BLaER1 treated with 17β-estradiol and CSF1 and Interleukin-3, amounts not matched to agents 10 nM and 100 nM (cell line): ENCODE data around the gene ACAT2.
"Not testable (repeated sequence)": the region's sequence is repeated elsewhere in the genome, so short reads cannot be mapped to it uniquely, and the experiment has no call there.

Experiments used
- H3K27ac ChIP-seq, 11 experiments: shearing (Covaris generic); formaldehyde crosslinking; 2 replicates each; pipeline ENCODE4 v1.8.1; 2022
- H3K27me3 ChIP-seq, 11 experiments: shearing (Covaris generic); formaldehyde crosslinking; 2 replicates each; pipeline ENCODE4 v1.8.1; 2022
- H3K36me3 ChIP-seq, 11 experiments: shearing (Covaris generic); formaldehyde crosslinking; 2 replicates each; pipeline ENCODE4 v1.8.1; 2022
- H3K4me1 ChIP-seq, 10 experiments: shearing (Covaris generic); formaldehyde crosslinking; 2 replicates each; pipeline ENCODE4 v1.8.1; 2022
- H3K4me2 ChIP-seq, 11 experiments: shearing (Covaris generic); formaldehyde crosslinking; 2 replicates each; pipeline ENCODE4 v1.8.1; 2022
- H3K4me3 ChIP-seq, 10 experiments: shearing (Covaris generic); formaldehyde crosslinking; 2 replicates each; pipeline ENCODE4 v1.8.1; 2022
- H3K9ac ChIP-seq, 11 experiments: shearing (Covaris generic); formaldehyde crosslinking; 2 replicates each; pipeline ENCODE4 v1.8.1; 2022
- H3K9me3 ChIP-seq, 11 experiments: shearing (Covaris generic); formaldehyde crosslinking; replicated peaks in 1 of 11; 2 replicates each; pipeline ENCODE4 v1.8.1; 2022
- H4K20me1 ChIP-seq, 11 experiments: shearing (Covaris generic); formaldehyde crosslinking; 2 replicates each; pipeline ENCODE4 v1.8.1; 2022
- Cebpa-rat ChIP-seq, 11 experiments: shearing (Covaris generic); IDR thresholded peaks; 2 replicates each; pipeline ENCODE4 v1.8.1; 2022

ACAT2 gene

DNA sequence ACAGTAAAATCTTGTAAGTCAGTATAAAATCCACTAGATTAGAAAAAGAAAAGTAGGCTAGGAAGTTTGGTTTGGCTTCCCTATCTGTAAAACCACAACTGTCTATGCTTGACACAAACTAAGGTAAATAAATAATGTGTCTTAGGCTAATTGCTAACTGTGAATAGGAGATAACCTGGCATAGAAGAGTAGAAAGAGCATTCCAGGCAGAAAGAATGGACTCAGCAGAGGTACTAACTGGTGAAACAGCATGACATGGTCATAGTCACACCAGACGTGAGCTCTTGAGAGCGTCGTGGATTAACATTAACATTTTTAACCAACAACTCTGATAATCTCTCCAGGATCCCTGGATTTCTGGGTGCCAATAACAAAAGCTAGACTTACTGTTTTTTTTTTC, 43.2 kb upstream of the ACAT2 start:
- H3K4me2 ChIP-seq: peak overlapping the region in 3 of 11 experiments; percentile 30 to 94 (median 88); a peak in 5 of 22 replicates
- H3K9me3 ChIP-seq: peaks cover 5 to 12% (median 9%) of the 10 kb centered on the region in 11 experiments; a peak in 17 of 22 replicates
- H3K9ac ChIP-seq: no peak overlapping the region
- peaks cover 9 to 35% (median 29%) of the 10 kb centered on the region in 11 experiments; a peak in 20 of 22 replicates for H3K36me3 ChIP-seq
- TF ChIP-seq Cebpa-rat (IDR thresholded peaks at IDR 0.05): no peak
- H3K27me3 ChIP-seq: no peaks in the 10 kb centered on the region
- peaks cover 0 to 11% (median 0%) of the 10 kb centered on the region in 11 experiments; a peak in 5 of 22 replicates for H4K20me1 ChIP-seq
- peak overlapping the region in 5 of 11 experiments; percentile 5 to 27 (median 19); a peak in 7 of 22 replicates for H3K27ac ChIP-seq
- H3K4me1 ChIP-seq: peaks cover 18 to 66% (median 33%) of the 10 kb centered on the region in 10 experiments; a peak in 19 of 20 replicates
- H3K4me3 ChIP-seq: no peak overlapping the region

DNA sequence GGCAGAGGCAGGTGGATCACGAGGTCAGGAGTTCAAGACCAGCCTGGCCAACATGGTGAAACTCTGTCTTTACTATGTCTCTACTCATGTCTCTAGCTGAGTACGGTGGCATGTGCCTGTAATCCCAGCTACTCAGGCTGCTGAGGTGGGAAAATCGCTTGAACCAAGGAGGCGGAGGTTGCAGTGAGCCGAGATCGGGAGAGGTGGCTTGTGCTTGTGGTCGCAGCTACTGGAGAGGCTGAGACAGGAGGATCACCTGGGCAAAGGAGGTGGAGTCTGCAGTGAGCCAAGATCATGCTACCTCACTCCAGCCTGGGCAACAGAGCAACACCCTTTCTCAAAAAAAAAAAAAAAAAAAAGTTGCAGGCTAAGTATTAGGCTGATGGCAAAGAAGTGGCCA, 42.6 kb upstream of the ACAT2 start:
- Histone ChIP-seq H3K9ac (no peak overlapping the region), H4K20me1 (peaks cover 0 to 11% (median 0%) of the 10 kb centered on the region in 11 experiments; a peak in 5 of 22 replicates), H3K36me3 (peaks cover 9 to 40% (median 35%) of the 10 kb centered on the region in 11 experiments; a peak in 20 of 22 replicates)

GRCh38 chr6:159720708-159721107, 41.1 kb upstream of the ACAT2 start:
- Histone ChIP-seq H3K4me2 (no peak overlapping the region), H3K36me3 (peaks cover 9 to 44% (median 30%) of the 10 kb centered on the region in 11 experiments; a peak in 20 of 22 replicates), H3K4me3 (no peak overlapping the region), H3K9ac (no peak overlapping the region), H3K27ac (no peak overlapping the region), H4K20me1 (peaks cover 0 to 11% (median 0%) of the 10 kb centered on the region in 11 experiments; a peak in 5 of 22 replicates), H3K27me3 (no peaks in the 10 kb centered on the region), H3K4me1 (peaks cover 17 to 66% (median 32%) of the 10 kb centered on the region in 10 experiments), H3K9me3 (peaks cover 5 to 14% (median 11%) of the 10 kb centered on the region in 11 experiments; a peak in 17 of 22 replicates)
- TF ChIP-seq Cebpa-rat (IDR thresholded peaks at IDR 0.05): no peak

More for the DNA sequence above, 42.6 kb upstream of the ACAT2 start:
- peaks cover 5 to 14% (median 11%) of the 10 kb centered on the region in 11 experiments; a peak in 17 of 22 replicates for H3K9me3 ChIP-seq
- no peak overlapping the region for H3K4me3 ChIP-seq
- no peak for TF ChIP-seq Cebpa-rat (IDR thresholded peaks at IDR 0.05)
- no peaks in the 10 kb centered on the region for H3K27me3 ChIP-seq
- H3K4me2 ChIP-seq: peak overlapping the region in 3 of 11 experiments; percentile 30 to 94 (median 88); a peak in 2 of 22 replicates
- H3K27ac ChIP-seq: peak overlapping the region in 3 of 11 experiments; percentile 5 to 27 (median 22); a peak in 1 of 22 replicates
- H3K4me1 ChIP-seq: peaks cover 18 to 66% (median 33%) of the 10 kb centered on the region in 10 experiments; a peak in 19 of 20 replicates

DNA sequence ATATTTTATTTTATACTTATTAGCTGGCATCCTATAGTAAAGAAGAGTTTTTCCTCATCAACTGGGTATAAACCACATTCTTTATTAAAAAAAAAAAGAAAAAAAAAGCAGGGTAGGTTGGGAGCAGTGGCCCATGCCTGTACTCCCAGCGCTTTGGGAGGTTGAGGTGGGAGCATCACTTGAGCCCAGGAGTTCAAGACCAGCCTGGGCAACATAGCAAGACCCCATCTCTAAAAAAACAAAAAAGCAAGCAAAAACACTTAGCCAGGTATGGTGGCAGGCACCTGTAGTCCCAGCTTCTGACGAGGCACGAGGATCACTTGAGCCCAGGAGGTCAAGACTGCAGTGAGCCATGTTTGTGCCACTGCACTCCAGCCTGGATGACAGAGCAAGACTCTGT, 39.9 kb upstream of the ACAT2 start:
- Histone ChIP-seq H3K9me3 (peaks cover 5 to 14% (median 11%) of the 10 kb centered on the region in 11 experiments; a peak in 17 of 22 replicates), H3K36me3 (peaks cover 9 to 44% (median 29%) of the 10 kb centered on the region in 11 experiments; a peak in 20 of 22 replicates), H4K20me1 (peaks cover 0 to 11% (median 0%) of the 10 kb centered on the region in 11 experiments; a peak in 5 of 22 replicates), H3K4me1 (peaks cover 17 to 56% (median 24%) of the 10 kb centered on the region in 10 experiments)
- H3K9ac ChIP-seq, H3K4me2 ChIP-seq, H3K4me3 ChIP-seq, H3K27ac ChIP-seq, H3K27me3 ChIP-seq: not testable (repeated sequence)

- H3K9me3 ChIP-seq: peaks cover 5 to 14% (median 11%) of the 10 kb centered on the region in 11 experiments; a peak in 17 of 22 replicates
- H3K27ac ChIP-seq: no peak overlapping the region
- no peak overlapping the region for H3K4me2 ChIP-seq
- no peak for TF ChIP-seq Cebpa-rat (IDR thresholded peaks at IDR 0.05)
- peaks cover 0 to 14% (median 2%) of the 10 kb centered on the region in 11 experiments; a peak in 11 of 22 replicates for H4K20me1 ChIP-seq
- H3K27me3 ChIP-seq: no peaks in the 10 kb centered on the region
- H3K36me3 ChIP-seq: peaks cover 9 to 44% (median 29%) of the 10 kb centered on the region in 11 experiments; a peak in 20 of 22 replicates
- no peak overlapping the region for H3K9ac ChIP-seq
- no peak overlapping the region for H3K4me3 ChIP-seq
- H3K4me1 ChIP-seq: peaks cover 13 to 49% (median 22%) of the 10 kb centered on the region in 10 experiments; a peak in 19 of 20 replicates
Measured at GRCh38 chr6:159722655-159723054, 39.2 kb upstream of the ACAT2 start.

DNA sequence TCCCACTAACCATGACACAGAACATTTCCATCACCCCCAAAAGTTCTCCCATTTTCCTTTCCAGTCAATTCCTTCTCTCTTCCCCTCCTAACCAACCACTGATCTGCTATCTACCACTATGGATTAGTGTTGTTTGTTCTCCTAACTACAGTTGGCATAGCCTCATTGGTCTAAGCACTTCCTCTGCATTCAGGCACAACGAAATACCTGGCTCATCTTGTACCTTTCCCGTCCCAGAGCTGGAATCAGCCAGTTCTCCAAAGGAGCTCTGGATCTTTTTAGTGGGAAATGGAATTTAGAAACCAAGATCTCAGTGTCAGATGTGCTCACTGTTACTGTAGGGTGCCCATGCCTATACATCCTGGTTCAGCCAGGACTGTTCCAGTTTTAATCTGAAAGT, 38.6 kb upstream of the ACAT2 start:
- H3K9ac ChIP-seq: no peak overlapping the region
- no peak overlapping the region for H3K27ac ChIP-seq
- TF ChIP-seq Cebpa-rat (IDR thresholded peaks at IDR 0.05): no peak

GRCh38 chr6:159724778-159725177, 37.1 kb upstream of the ACAT2 start:
- TF ChIP-seq Cebpa-rat (IDR thresholded peaks at IDR 0.05): no peak
- Histone ChIP-seq H4K20me1 (peaks cover 15 to 35% (median 22%) of the 10 kb centered on the region in 11 experiments), H3K9ac (peak overlapping the region in 4 of 11 experiments; percentile 3 to 100 (median 30); a peak in 1 of 22 replicates), H3K4me2 (peak overlapping the region; percentile 77 to 96 (median 87)), H3K27me3 (no peaks in the 10 kb centered on the region), H3K36me3 (peaks cover 9 to 44% (median 30%) of the 10 kb centered on the region in 11 experiments; a peak in 20 of 22 replicates), H3K4me1 (peaks cover 15 to 31% (median 20%) of the 10 kb centered on the region in 10 experiments), H3K4me3 (peak overlapping the region in 2 of 10 experiments; percentile 90 to 93; a peak in 1 of 20 replicates), H3K27ac (no peak overlapping the region), H3K9me3 (peaks cover 5 to 14% (median 11%) of the 10 kb centered on the region in 11 experiments; a peak in 17 of 22 replicates)

More for the DNA sequence above, 38.6 kb upstream of the ACAT2 start:
- peaks cover 13 to 43% (median 22%) of the 10 kb centered on the region in 10 experiments; a peak in 19 of 20 replicates for H3K4me1 ChIP-seq
- 0 out of 22 replicates have a peak overlapping the region, but pooled peaks of 1 of the 11 experiments have one; percentile 87 for H3K4me2 ChIP-seq
- no peaks in the 10 kb centered on the region for H3K27me3 ChIP-seq
- peaks cover 9 to 44% (median 29%) of the 10 kb centered on the region in 11 experiments; a peak in 20 of 22 replicates for H3K36me3 ChIP-seq
- H3K9me3 ChIP-seq: peaks cover 5 to 14% (median 11%) of the 10 kb centered on the region in 11 experiments; a peak in 17 of 22 replicates
- H3K4me3 ChIP-seq: no peak overlapping the region
- H4K20me1 ChIP-seq: peaks cover under 1 to 20% (median 7%) of the 10 kb centered on the region in 11 experiments; a peak in 13 of 22 replicates

DNA sequence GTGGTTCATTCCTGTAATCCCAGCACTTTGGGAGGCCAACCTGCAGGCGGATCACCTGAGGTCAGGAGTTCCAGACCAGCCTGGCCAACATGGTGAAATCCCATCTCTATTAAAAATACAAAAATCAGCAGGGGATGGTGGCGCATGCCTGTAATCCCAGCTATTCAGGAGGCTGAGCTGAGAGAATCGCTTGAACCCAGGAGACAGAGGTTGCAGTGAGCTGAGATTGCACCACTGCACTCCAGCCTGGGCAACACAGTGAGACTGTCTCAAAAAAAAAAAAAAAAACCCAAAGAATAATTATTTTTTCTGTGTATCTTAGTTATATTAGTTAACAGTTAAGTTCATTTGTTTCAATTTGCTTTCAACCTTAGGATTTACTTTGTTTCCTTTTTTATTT, 36.6 kb upstream of the ACAT2 start:
- H3K9ac ChIP-seq: peak overlapping the region in 4 of 11 experiments; percentile 3 to 100 (median 30); a peak in 3 of 22 replicates
- H3K4me3 ChIP-seq: peak overlapping the region in 4 of 10 experiments; percentile 90 to 99 (median 94); a peak in 3 of 20 replicates
- peaks cover 9 to 44% (median 32%) of the 10 kb centered on the region in 11 experiments; a peak in 20 of 22 replicates for H3K36me3 ChIP-seq
- H3K27ac ChIP-seq: 0 out of 22 replicates have a peak overlapping the region, but pooled peaks of 2 of the 11 experiments have one; percentile 98 to 100
- peaks cover 19 to 35% (median 24%) of the 10 kb centered on the region in 10 experiments for H3K4me1 ChIP-seq
- H3K27me3 ChIP-seq: not testable (repeated sequence)
- H4K20me1 ChIP-seq: peaks cover 20 to 39% (median 26%) of the 10 kb centered on the region in 11 experiments
- peak overlapping the region; percentile 77 to 96 (median 87) for H3K4me2 ChIP-seq
- peaks cover 5 to 14% (median 11%) of the 10 kb centered on the region in 11 experiments; a peak in 17 of 22 replicates for H3K9me3 ChIP-seq
